GM18507 (cell line): ENCODE measurements around the gene LRP1.
A peak's percentile ranks its signal among the peaks of the same experiment; 100 is the strongest.

ENCODE experiments used
- DNase-seq: peaks from one replicate; pipeline ENCODE4 v3.0.0; 2011; ENCODE audit warnings: low read depth; ENCODE audit not compliant: insufficient read length; ENCODE audit errors: extremely low spot score
- FAIRE-seq: peaks from 2 replicates; lab custom pipeline; 2011; peaks lifted over from hg19 to GRCh38; lab: Jason Lieb, UNC

The LRP1 gene

GRCh38 chr12:57224973-57225679, 96.8 kb downstream of the LRP1 start:
- DNase-seq (no peak), FAIRE-seq (no peak)

- FAIRE-seq (no peak), DNase-seq (no peak)
These were observed 97.5 kb downstream of the LRP1 start for GRCh38 chr12:57225680-57226210.

GRCh38 chr12:57226588-57227314, 98.5 kb downstream of the LRP1 start:
- FAIRE-seq (no peak), DNase-seq (no peak)

- DNase-seq (no peak), FAIRE-seq (no peak)
These were observed 99.2 kb downstream of the LRP1 start for GRCh38 chr12:57227315-57228115.

GRCh38 chr12:57229046-57229633, 100.9 kb downstream of the LRP1 start:
- FAIRE-seq, result no peak
- DNase-seq, result no peak

GRCh38 chr12:57229634-57230380, 101.5 kb downstream of the LRP1 start, which contains the start of gene SHMT2:
TSS of gene SHMT2 (plus strand) at chr12:57229711. CDS start at chr12:57229779, 68 bp downstream.
- FAIRE-seq (peak; percentile 98), DNase-seq (peak; percentile 96)

GRCh38 chr12:57230381-57231155, 102.3 kb downstream of the LRP1 start:
- DNase-seq (no peak), FAIRE-seq (no peak)

- no peak for DNase-seq
- no peak for FAIRE-seq
These were observed 103.2 kb downstream of the LRP1 start for GRCh38 chr12:57231276-57232021.

GRCh38 chr12:57232156-57232756, 104.0 kb downstream of the LRP1 start:
- DNase-seq (no peak), FAIRE-seq (no peak)

- FAIRE-seq (no peak), DNase-seq (no peak)
These were observed 105.3 kb downstream of the LRP1 start for GRCh38 chr12:57233357-57234232.

GRCh38 chr12:57234233-57234570, 105.9 kb downstream of the LRP1 start:
- no peak for FAIRE-seq
- no peak for DNase-seq

- no peak for FAIRE-seq
These were observed 106.3 kb downstream of the LRP1 start for GRCh38 chr12:57234571-57235016.

GRCh38 chr12:57235017-57235727, 106.9 kb downstream of the LRP1 start:
- FAIRE-seq (no peak), DNase-seq (no peak)

More at GRCh38 chr12:57234571-57235016, 106.3 kb downstream of the LRP1 start:
- DNase-seq, result no peak

- FAIRE-seq (no peak), DNase-seq (no peak)
These were observed 107.4 kb downstream of the LRP1 start for GRCh38 chr12:57235728-57236131.

- DNase-seq, result no peak
- FAIRE-seq, result no peak
These were observed 108.1 kb downstream of the LRP1 start for GRCh38 chr12:57236201-57236924.
